CD4-positive, alpha-beta T cell treated with Interleukin-17A for 1 hour (primary cell): ENCODE data around the gene MTUS2.

Source experiments
- DNase-seq: peaks from one replicate; pipeline ENCODE4 v3.0.0-alpha.2; 2020

MTUS2 gene

DNA sequence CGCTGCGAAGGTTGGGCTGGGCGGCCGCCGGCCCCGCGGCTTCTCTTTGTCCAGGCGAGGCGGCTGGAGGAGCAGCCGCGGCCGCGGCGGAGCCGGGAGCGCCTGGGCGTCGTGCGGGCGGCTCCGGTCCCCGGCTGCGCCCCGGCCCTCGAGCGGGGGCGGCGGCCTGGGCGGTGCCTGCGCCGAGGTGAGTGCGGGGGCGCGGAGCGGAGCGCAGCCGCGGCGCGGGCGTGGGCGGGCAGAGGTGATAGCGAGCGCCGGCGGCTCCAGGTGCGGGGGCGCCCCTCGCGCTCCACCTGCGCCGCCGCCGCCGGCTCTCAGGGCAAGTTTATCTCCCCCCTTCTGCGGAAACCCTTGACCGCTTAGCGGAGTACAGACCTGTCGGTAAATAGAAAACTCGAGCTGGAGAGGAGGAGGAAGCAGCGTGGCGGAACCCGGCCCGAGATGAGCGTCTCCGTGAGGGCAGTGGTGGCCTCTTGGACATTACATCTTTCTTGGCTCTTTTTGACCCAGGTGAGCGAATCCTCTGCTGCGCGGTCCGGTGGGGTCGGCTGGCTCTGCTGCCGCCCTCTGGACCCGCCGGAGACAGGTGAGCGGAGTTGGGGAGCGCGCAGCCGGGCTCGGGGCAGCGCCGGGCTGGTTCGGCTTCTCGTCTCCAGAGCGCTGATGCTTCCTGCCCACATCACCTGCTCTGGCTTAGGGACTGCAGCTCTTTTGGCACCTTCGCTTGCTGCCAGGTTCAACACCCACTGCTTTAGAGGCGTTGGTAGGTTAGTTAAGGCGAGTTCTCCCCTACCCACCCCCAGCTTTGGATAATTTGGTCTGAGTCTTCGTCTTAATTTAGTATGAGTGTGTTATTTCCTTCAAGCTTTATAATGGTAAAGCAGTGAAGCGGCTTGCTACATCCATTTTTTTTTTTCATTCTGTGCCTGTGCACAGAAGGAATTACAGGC is at the start of gene MTUS2:
MTUS2 (plus strand) TSS at position 241 of the 953 bp plus-strand sequence.
- no peak for DNase-seq

DNA sequence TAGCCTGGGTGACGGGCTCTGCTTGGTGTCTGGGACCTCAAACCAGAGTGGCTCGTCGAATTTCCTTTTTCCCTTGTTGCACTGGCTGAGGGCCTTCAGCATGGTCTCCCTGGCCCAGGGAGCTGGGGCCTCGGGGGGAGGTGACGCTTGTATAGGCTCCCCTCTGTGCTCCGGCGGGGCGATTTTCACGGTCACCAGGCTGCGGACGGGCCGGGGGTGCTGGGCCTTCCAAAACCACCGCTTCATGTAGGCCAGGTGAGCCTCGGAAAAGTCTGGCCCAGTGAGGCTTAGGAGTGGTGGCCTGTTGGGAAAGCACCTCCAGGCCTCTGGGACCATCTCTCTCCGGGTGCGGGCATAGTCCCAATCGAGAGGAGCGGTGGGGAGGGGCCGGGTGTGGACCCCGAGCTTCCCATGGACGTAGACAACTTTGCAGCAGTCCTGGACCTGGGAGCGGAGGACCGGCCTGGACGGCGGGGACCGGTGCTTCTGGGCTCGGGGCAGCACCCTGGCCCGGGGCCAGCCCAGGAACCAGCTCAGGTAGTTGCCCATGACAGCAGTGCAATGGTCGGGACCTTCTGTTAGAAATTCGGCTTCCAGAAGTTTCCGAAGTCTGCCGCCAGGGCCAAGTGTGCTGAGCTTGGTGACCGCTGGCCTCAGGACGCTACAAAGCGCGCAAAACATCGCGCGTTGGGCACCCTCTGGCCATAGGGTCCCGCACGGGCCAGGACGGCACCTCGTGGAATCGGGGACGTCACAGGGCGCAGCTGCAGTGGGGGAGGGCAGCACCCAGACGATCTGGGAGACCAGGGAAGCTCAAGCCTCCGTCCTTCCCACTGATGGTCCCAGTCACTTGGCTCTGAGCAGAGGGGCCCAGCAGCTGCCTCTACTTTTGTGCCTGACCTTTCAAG is 41.6 kb upstream of the MTUS2 start:
- no peak for DNase-seq

DNA sequence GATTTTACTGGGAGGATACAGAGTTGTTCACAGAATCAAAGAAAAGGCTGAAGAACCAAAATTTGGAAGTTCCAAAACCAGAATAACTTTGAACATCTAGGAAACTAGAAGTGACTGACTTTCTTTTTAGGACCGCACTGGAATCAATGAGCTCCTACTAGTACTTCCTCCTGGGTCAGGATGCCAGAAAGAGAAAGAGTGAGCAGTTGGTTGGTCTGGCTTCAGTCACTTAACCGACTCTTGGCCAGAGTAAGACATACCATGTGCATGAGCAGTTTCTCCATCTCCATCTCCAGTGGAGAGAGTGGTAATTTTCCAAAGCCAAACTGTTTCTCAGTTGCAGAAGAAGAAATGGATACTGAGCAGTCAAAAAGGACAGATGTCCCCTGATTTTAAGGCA is 27.1 kb upstream of the MTUS2 start:
- no peak for DNase-seq

DNA sequence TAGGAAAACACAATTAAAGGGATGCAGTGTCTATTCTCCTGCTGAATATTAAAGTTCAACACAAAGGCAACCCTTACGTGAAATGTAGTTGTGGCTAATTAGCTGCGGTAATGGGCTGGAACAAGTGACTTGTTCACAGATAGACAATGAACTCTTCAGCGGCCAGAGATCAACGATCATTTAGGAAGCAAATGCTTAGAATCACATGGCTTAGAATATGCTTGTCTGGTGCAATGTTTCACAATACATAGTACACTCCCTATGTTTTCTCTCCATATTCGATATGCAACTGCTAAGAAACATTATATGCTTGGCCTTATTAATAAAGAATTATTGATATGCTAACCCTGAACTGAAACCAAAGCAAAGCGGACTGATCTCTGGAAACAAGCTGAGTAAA is 25.7 kb upstream of the MTUS2 start:
- no peak for DNase-seq

DNA sequence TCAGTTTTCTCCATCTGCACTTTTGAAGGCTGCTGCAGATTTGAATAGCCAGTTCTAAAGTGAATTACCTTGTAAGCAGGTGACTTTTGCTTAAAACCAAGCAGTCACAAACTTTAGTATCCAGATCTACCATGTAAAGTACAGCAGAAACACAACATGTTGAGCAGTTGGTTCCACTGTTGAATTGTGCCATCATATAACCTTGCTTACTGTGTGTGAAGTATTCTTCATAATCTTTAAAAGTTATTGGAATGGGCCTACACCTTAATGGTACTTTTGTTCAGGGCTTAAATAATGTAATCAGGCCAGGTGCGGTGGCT is 23.2 kb upstream of the MTUS2 start:
- no peak for DNase-seq

DNA sequence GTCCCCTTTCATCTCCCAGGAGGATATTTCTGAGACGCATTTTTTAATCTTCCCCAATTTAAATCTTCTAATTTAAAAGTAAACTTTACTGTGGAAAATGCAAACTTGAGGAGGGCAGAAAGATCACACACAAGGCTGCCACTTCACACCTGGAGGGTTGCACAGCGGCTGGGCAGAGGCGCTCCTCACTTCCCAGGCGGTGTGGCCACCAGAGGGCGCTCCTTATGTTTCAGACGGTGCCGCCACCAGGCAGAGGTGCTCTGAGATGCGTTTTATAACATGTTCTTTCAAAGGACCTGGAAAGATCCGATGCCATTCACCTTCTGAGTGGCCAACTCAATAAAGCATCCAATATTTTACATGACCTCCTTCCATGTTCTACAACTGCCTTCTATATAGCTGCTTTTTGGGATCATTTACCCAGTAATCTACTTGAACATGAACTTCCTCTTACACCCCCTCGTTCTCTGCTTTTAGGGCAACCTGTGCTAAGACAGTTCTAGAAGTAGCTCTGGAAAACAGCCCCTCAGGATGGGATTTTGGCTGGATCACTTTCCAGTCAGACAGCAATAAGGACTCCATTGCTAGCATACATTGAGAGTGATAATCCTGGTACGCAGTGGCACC is 14.8 kb upstream of the MTUS2 start:
- DNase-seq: no peak

DNA sequence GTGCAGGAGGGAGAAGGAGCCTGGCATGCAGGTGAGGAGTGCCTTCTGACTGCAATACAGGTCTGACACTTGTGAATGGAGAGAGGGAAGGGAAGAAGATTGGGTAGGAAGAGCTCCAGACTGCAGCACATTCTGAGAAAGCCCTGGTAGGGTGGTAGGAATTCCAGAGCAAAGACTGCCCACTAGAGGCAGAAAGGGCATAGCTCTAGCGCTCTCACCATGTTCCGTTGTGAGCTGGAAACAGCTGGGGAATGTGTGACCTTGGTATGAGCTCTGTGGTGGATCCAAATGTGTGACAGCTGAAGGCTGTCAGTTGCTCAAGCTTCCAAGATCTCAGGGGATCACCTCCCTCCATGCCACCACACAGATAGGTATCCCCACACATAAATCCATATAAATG is 2.9 kb upstream of the MTUS2 start:
- no peak for DNase-seq

DNA sequence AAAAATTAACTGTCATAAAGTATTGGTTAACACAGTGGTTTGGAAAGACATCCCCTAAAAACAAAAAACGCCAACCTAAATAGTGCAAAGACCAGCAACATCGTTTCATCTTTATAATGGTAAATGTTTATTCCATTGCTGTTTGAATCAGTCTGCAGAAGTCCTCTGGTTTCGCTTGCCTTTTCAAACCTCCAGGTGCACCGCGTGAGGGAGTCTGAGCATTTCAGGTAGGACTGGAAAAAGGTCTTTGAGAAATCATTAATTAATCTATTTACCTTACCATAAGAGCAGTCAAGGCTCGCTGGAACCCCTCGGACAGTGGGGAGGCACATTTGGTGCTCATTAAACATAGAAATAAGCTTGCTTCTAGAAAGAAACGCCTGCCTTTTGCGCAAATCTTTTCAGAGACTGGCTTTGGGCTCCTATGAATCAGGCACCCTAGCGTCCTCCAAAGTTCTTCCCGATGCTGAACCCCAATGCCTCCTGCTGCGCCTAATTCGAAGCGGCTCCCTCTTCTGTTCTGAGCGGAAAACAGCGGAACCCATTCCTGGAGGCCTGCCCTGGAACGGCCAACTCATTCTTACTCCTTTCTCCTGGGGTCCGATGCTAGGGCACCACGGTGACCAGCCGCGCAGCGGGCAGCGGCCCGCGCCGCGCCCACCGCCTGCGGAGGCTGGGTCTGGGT is 951 bp upstream of the MTUS2 start:
- no peak for DNase-seq

DNA sequence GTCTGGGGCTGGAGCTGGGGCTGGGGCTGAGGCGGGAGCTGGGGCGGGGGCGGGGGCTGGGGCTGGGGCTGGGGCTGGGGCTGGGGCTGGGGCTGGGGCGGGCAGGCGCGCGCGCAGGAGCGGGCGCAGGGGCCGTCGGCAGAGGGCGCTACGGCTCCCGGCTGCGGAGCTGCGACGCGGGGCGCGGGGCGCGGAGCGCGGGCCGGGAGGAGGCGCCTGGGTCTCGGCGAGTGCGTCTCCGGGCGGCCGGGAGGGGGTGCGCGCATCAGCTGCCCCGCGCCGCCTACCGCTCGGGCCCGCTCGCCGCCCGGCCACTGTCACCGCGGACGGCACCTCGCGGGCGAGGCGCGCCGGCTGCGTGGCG is 422 bp upstream of the MTUS2 start:
- peak; percentile 34 for DNase-seq

DNA sequence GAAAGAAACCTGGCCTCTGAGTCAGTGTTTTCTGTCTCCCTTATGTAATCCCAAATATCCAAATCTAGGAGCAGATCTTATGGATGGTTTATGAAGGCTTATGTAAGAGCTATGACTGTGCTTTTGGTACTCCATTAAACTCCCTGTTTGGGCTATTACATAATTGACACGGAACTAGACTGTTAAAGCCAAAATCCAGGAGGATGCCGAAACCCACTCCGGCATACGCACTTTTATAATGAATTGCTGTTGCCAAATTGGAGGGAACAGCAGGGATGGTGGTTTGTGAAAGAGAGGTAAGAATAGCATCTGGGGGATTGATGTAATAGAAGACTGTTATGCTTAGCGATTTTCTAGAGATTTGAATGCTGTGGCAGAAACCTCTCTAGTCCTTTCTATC is 2.0 kb downstream of the MTUS2 start:
- no peak for DNase-seq

DNA sequence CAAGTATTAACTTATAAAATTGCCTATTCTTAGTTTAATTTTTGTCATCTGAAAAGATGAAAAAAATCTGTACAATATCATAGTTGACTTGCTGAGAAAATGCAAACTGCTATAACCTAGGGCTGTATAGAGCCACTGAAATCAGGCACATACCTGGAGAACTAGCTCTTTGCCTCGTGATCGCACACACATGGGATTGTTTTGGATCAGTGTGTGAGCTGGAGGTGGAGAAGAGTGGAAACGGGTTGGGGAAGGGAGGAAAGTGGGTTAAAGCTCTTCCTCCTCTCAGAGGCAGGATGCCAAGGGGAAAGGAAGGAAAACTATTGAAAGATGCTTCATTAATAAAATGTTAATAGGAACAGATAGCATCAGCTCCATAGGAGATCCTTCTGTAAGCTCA is 2.7 kb downstream of the MTUS2 start:
- no peak for DNase-seq

DNA sequence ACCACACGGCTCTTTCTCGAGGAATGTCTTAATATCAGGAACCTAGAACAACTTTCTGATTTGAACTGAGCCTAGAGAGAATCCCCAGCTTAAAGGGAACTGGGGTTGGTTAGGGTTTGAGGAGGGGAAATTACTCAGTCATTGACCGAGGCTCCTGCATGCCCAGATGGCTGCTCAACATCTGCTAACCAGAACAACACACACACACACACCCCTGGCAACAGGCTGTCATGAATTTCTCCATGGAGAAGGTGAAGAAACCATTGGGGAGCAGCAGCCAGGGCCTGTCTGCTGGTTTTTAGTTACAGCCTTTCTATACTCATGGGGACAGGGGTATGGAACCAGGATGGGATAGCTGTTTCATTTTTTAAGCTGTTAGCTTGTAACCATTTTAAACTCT is 5.2 kb downstream of the MTUS2 start:
- DNase-seq: no peak

DNA sequence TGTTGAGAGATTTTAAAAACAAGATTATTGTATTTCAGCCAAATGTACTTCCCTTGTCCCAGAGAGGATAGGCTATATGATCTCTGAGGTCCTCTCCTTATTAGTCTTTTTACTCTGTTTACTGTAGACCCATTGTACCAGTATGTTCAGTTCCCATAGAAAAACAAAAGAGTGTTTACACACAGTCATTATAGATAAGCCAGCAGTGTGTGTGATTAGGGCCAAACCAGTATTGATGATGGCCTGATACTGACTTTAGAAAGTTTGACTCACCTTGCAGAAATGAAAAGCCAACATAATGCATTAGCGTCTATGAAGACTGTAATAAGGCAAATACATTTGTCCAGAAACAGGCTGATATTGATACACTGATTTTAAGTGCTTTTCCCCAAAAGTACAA is 6.2 kb downstream of the MTUS2 start:
- no peak for DNase-seq

DNA sequence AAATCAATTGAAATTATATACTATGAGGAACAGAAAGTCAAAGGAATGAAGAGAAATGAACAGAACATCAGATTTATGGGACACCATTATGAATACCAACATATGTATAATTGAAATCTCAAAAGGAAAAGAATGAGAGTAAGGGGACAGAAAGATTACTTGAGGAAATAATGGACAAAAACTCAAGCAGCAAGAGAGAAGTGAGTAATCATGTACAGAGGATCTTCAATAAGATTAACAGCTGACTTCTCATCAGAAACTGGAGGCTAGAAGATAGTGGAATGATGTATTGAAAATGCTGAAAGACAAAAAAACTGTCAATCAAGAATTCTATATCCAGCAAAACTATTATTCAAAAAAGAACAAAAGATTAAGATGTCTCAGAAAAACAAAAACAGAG is 10.4 kb downstream of the MTUS2 start:
- DNase-seq: no peak

DNA sequence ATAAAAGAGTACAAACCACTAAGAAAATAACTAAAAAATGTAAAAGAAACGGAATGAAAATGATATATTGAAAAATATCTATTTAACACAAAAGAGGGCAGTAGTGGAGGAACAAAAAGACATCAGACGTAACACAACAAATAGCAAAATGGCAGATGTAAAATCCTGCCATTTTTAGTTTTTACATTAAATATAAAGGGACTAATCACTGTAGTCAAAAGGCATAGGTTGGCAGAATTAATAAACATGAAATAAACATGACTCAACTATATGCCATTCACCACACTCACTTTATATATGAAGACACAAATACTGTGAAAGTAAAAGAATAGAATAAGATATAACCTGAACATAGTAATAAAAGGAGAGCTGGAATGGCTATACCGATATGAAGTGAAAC is 11.0 kb downstream of the MTUS2 start:
- no peak for DNase-seq

DNA sequence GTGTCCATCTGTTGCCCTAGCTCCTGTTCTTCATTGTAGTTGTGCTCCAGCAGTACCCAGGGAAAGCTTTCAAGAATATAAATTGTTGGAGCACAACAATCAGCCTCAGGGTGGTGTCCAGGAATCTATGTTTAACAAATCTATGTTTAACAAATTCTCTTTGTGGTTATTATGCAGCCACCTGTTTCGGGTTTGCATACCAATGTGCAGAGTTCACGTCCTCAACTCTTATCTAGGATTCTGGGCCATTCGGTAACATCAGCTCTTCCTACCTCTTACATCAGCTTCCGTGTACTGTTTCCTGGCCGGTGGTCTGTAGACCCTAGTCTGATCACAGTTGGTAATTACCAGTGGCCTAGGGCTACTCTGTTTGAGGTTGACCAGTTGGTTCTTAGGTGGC is 17.0 kb downstream of the MTUS2 start:
- no peak for DNase-seq

DNA sequence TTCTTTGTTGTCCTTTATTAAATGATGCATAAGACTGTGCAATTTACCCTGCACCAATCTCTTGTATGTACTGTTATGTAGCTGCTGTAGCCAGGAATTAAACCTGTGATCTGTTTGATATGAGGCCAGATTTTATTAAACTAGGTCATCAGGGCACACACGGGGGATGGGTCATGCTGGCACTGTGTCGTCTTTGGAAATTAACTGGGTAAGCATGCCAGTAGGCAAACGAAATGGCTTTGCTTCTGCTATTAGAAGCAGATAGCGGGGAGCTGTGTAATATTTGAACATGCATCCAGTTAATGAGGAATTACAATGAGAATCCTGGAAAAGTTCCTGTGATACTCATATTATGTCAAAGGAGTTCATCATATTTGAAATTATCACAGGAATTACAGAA is 23.5 kb downstream of the MTUS2 start:
- DNase-seq: no peak

DNA sequence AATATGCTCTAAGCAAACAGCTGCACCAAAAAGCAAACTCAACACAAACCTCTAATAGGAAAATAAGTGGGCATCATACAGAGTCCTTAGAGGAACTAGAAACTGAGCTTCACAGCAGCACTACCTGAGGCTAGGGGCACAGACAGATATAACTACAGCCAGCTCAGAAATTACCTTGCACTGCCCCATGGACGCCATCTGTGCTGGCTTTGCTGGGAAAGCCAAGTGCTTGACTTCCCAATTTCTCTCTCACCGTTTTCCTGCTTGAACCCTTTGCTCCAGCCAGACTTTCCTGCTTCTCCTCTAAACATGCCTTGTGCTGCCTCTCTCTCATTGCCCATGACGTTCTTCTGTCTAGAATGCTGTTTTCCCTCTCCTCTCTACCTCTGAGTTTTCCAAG is 29.3 kb downstream of the MTUS2 start:
- DNase-seq: no peak

DNA sequence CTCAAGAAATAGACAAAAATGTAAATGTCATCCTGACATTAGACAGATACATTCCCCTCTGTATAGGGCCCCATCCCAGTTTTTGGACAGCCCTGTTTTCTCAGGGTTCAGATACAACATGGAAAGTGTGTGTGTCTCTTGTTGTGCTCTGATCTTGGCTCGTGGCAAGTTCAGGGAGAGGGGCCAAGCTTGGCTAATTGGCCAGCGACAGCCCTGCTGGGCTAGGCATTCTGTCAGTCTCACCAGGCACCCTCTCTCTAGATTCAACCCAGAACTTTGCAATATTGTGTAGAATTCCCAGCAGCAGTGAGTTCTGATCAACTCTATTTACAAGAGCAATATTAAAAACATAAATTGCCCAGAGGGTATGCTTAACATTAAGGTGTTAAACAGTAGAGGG is 30.1 kb downstream of the MTUS2 start:
- no peak for DNase-seq

DNA sequence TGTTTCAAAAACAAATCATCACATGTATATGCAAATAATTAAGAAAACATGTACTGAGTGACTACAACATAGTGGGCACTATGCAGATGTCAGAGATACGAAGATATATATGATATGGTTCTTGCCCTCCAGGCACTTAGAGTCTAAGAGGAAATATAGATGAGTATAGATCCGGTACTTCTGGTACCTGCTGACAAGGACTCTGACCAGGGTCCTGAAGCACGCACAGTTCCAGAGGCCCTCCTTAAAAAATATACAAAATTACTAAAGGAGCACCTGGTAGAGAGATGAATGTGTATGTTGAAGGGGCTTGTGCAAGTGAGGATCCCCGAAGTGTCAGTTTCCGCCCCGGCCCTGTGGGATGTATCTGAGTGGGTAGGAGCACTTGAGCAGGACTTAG is 31.3 kb downstream of the MTUS2 start:
- no peak for DNase-seq

DNA sequence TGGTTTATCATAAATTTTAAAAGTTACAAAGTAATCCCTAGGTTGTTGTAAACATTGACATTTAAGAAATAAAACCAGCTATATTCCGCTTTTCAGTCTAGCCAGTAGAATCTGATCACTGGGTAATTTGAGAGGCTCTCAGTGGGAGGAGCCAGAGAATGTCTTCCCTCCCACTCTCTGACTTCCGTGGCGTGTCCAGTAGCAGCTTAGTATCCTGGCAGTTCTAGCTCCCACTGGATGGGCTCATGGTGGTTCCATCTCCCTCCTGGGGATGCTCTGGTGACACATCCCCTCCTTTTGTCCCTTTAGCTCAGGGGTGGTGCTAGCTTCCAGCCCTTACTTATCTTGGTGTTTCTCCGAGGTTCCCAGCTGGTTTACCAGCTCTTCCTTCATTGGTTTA is 34.5 kb downstream of the MTUS2 start:
- DNase-seq: no peak

DNA sequence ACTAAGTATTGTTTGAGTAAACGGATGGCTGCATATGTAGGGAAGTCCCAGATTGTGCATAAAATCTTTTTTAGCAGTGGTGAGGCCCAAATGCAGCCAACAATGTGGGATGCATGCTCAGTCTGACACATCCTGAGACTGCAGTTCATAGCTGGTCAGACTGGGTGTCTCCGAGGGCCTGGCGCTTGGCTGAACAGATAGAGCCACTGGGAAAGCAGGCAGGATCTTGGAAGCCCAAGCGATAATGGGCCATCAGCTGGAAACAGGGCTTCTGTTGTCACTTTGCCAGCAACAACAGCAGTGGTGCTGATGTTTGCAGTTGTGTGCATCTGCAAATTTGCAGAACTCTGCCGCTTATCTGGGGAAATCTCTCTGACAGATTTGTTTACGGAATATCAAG is 36.1 kb downstream of the MTUS2 start:
- no peak for DNase-seq

DNA sequence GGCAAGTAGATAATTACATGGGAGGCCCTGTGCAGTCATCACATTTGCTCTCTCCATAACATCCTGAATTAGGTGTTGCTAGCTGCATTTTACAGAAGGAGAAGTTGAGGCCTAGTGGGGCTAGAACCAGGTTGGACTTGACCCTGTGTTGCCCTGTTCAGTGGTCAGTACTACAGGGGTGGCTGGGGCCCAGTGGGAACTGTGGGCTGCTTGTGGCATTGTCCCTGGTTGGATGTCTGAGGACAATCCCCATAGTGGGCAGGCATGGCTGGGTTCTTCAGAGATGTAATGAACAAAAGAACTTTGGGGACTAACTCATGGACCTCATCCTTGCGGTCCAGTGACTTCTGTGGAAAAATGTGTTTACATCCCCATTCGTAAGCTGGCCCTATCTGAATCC is 38.9 kb downstream of the MTUS2 start:
- no peak for DNase-seq
